Stimulated activated CD4-positive, alpha-beta T cell treated with anti-CD3 and anti-CD28 coated beads, Interleukin-4, amount 100 ng/mL, for 24 hours (primary cell): Measurements from ENCODE around the gene PGA4.
"Not testable (repeated sequence)": the region's sequence is repeated elsewhere in the genome, so short reads cannot be mapped to it uniquely, and the experiment has no call there.

Experiments
- DNase-seq: peaks from one replicate; pipeline ENCODE4 v3.0.0-alpha.2; 2020

PGA4 gene

DNA sequence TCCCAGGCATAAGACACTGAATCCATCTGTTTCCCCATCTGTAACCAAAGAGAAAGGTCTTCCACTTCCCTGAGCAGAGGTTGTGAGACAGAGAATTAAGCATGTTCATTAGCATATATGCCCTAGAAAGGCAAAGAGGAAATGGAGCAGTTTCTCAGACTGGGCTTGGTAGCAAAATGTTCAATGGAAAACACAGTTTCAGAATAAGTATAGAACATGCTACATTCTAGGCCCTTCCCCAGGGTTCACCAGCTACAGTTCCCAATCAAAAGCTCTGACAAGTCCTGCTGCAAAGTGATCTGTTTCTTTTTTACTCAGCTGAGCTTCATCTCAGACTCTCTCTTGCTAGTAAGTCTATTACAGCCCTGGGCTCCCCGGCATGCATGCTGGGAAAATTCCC, 30.2 kb downstream of the PGA4 start:
- DNase-seq = not testable (repeated sequence)

DNA sequence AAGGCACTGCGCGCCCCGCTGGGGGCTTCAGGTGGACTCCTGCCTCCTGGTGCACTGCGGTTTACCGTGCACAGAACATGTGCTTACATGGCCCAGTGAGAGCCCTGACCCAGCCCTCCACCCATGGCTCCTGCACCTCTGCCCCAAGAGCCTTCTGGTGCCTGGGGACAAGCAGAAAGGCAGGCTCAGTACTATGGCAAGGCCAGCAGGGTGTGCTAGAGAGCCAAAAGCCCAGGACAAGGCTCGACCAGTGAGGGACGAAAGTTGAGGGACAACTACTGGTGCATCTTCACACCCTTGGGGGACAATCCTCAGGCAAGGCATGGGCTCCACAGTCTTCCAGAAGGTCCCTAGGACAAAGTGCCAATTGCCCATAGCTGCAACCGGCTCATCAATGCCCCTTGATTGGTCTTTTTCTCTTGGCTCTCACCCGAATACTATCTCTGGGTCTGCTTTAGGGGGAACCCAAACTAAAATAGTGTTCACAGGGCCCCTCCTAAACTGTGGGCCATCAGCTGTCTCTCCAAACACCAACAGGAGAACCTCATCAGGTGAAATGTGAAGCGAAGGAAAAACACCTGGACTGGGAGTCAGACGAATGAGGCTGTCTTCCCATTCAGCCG, 32.4 kb downstream of the PGA4 start:
- DNase-seq = peak; percentile 66

DNA sequence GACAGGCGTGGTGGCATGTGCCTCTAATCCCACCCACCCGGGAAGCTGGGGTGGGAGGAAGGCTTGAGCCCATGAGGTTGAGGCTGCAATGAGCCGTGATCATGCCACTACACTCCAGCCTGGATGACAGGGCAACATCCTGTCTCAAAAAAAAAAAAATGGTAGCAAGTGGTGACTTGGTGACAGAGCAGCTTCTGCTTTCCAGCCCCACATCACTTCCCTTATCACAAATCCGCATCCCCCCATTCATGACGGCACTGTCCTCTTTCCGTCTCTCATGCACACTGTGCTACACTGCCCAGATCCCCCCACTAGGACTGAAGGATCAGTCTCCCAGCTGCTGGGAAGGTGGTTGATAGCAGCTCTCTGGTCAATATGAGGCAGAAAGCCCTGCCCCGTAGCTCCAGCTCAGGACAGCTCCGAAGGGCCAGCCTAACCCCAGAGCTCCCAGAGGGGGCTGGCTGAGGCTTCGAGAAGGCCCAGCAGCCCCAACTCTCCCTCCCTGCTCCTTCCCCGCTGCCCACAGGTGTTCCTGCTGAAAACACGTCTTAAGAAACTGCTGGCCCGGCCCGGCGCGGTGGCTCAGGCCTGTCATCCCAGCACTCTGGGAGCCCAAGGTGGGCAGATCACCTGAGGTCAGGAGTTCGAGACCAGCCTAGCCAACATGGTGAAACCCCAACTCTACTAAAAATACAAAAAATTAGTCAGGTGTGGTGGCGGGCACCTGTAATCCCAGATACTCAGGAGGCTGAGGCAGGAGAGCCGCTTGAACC, 34.7 kb downstream of the PGA4 start:
- no peak for DNase-seq

DNA sequence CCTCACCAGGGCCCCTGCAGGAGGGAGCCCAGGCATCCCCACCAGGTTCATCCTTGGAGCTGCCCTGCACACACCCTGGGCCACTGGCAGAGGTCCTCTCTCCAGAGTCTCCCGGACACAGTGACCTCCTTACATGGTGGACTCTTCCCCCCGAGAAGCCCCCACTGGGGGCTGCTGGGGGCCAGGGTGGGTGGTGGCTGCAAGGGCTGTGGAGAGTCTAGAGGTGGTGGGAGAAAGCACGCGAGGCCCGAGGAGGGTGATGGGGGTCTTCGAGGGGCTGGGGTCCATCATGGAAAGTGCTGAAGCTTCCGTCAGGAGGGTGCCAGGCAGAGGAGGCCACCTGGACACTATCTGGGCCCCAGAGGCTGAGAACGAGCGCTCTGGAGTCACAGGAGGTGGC, 36.4 kb downstream of the PGA4 start:
- no peak for DNase-seq

DNA sequence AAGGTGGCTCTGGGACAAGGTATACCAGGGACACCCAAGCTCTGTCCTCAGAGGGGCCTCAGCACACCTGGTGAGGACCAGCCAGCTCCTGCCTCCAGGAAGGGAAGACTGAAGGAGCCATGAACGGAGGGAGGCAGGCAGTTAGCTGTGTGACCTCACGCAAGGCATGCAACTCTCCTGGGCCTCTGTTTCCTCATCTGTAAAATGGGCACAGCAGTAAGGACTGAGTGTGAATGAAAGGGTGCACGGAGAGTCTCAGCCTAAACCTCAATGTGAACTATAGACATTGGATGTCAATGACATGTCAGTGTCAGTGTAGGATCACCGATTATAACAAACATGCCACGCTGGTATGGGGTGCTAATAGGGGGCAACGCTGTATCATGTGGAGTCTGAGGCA, 37.2 kb downstream of the PGA4 start:
- no peak for DNase-seq

DNA sequence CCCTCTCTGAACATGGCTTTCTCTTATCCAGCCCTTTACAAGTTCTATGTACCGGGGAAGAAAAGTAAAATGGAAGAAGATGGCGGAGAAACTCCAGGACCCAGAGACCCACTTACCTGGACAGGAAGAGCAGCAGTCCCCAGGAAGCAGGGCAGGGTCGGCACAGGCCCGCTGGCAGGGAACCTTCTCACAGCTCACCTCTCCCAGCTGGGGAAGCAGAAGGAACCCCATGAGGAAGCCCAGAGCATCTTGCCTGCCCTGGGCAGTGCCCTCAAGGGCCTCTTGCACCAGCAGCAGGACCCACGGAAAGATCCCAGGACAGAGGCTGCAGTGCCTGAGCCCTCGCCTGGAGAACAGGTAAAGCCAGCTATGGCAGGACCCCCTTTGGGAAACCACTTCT, 42.2 kb downstream of the PGA4 start:
- DNase-seq = no peak

DNA sequence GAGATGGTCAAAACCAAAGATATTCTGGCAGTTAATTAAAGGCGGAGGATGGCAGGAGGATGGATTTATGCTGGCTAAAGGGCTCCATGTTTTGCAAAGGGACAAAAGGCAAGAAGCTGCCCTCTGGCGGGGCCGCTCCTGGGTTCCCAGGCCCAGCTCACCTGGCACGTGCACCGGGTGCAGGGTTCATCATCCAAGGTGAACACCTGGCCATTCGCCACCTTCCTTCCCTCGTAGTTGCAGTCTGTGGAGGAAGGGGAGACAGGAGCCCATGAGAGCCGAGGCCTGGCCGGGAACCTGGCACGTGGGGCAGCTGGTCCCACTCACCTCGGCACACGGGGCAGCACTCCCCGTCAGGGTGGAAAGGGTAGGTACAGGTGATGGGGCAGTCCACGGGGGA, 42.6 kb downstream of the PGA4 start:
- DNase-seq = no peak

DNA sequence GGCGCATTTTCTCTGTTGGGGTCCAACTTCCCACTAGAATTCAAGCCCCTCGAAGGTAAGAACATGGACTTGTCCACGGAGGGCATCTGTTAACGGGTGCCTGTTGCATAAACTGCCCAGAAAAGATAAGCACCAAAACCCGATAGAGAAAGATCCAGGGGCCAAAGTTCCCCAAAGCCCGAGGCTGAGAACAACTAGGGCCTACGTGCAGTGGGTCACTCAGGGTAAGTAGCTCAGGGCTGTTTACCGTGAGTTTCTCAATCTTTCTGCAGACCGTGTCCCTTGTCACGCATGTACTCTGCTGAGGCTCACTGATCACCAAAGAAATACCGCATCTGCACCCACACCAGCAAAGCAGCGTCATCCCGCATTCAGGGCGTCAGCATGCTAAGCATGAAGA, 43.2 kb downstream of the PGA4 start:
- DNase-seq = no peak

DNA sequence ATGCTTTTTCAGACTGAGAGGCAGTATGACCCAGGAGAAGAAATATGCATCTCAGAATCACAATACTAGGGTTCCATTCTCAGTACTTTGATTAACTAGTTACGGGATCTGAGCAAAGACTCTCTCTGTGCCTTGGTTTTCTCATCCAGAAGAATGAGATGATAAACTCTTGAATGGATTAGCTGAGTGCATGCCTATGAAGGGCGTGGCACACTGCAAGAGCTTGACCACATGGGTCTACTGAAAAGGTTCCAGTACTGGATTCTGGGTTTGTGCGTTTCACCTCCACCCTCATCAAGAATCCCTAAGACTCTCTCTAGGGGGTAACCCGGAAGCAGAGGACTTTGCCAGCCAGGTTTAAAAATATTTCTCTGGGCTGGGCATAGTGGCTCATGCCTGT, 44.5 kb downstream of the PGA4 start:
- no peak for DNase-seq

DNA sequence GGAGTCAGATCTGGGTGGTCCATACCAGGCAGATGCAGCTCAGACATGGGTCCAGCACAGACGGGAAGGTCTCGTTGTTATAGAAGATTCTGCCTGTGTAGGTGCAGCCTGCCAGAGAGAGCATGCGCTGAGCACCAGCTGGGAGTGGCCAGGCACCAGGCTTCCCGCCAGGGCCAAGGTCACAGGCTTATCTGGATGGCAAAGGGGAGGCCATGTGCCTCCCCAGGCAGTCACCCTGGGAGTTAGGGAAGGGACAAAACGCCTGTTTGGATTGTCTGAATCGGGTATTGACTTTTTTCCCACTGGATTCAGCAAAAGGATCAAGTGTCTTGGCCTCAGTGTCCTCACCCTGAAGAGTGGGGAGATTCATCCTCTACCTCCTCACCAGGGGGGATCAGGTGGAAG, 45.3 kb downstream of the PGA4 start:
- DNase-seq = no peak

DNA sequence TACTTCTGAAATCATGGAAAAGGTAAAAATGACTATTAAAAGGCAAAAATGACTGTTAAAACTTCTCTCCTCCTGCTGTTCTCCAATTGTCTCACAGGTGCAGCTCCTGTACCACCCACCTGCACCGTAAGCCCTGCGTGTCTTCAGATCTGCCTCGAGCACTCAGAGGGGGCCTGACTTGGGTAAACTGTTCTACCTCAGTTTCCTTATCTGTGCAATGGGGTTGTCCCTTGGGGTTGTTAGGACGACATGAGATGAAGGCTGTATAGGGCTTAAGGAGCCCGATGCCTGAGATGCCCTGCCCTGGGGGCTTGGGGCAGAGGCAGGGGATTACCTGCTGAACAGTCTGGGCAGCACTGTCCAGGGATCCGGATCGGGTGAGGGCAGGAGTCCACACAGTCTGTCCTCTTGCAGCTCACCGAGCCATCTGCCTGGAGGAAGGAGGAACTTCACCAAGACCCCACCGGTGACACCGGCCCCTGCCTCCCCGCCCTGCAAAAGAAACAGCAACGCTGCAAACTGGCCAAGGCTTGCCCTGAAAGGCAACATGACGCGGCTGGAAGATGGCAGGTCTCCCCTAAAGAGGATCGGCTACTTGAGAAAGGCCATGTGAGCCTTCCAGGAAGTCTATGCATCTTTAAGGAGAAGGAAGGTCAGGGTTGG, 46.6 kb downstream of the PGA4 start:
- no peak for DNase-seq

DNA sequence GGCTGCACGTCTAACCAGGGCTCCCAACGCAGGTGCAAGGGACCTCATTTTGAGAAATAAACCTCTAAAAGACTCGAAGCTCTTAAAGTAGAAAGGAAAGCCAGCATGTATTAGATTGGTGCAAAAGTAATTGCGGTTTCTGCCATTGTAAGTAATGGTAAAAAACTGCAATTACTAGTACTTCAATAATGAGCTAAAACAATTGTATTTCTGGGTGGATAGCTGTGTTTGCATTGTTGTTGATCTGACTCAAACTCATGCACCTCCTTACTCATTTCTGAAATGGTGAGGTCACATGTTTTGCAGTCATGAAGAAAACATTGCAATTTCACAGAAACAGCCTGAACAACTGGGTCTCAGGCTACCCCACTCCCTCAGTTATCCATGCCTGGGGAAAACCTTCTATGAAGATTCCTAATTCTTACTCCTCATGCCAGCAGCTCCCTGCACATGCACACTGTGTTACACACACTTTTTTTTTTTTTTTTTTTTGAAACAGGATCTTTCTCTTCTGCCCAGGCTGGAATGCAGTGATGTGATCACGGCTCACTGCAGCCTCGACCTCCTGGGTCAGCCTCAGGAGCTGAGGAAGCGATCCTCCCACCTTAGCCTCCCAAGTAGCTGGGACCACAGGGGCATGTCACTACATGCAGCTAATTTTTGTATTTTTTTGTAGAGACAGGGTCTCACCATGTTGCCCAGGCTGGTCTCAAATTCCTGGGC, 48.4 kb downstream of the PGA4 start:
- no peak for DNase-seq

DNA sequence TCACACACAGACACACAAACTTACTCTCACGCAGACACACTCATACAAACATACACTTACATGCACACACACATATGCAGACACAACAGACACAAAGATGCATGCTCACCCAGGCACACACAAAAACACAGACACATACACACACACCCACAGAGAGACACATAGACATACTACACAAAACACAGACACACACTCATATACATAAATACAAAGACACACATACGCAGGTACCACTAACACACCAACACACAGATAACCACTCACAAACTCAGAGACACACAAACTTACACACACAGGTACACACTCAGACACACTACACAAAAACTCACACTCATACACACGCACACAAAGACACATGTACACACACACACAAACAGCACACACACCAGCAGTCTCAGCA, 50.6 kb downstream of the PGA4 start:
- DNase-seq = no peak

DNA sequence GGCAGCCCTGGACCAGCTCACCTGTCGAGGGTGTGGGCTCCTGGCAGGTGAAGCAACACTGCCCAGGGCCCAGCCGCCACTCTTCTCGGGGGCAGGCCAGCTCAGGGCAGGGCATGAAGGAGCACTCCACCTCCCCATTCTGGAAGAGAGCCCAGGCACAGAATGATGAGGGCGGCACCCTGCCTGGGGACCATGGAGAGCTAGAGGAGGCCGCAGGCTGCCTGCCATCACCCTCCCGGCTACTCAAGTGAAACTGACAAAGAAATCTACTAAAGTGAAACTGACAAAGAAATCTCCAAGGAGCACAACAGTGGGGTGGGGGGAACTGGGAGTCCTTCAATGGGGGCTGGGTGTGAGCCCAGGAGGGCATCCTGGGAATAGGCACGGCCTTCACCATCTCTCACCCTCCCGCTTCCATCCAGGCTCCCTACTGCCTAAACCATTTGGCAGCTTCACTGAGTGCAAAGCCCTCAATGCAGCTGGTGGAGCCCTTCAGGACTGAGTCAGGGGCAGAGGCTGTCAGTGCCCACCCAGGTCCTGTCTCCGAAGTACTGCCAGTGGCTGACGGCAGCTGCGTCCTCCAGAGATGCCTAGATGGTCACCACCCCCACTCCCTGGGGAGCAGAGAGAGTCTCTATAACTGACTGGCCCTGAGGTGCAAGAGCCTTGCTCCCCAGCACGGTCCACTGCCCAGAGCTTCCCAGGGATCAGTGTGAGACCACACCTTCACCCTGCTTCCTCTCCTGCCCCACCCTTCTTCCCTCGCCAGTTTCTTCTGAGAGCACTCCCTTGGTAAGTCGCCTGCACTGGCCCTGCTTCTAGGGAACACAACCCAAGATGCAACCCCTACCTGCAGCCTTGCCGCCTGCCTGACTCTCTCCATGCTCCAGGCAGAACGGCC, 51.3 kb downstream of the PGA4 start:
- no peak for DNase-seq

DNA sequence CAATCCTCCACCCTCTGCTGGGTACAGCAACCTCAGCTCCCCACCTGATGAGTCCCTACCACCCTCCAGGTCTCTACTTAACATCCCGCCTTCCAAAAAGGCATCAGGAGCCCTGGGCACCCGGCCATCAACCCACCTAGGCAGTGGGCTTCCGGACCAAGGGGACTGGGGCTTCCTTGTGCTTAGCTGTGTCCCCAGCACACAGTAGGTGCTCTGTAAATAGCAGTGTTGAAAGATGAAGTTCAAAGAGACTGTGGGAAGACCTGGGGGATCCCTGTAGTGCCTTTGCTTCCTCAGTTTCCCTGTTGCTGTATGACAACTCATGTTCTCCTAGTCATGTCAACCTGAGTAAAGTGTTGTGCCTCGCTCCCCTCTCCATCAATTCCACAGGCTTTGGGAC, 51.9 kb downstream of the PGA4 start:
- DNase-seq = no peak

DNA sequence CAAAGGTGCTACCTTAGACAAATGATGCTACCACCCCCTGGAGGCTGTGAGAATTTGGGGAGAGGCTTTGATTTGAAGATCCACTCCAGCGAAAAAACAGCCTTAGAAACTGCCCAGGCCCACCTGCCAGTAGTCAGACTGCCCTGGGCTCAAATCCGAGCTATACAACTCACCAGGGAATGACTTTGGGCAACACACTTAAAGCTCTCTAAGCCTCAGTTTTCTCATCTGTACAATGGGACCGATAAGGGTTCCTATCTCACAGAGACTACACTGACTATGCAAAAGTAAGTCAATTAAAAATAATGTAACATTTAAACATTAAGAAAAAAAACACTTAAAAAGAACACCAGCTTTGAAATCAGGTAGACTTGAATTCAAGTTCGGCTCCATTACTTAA, 53.0 kb downstream of the PGA4 start:
- no peak for DNase-seq

DNA sequence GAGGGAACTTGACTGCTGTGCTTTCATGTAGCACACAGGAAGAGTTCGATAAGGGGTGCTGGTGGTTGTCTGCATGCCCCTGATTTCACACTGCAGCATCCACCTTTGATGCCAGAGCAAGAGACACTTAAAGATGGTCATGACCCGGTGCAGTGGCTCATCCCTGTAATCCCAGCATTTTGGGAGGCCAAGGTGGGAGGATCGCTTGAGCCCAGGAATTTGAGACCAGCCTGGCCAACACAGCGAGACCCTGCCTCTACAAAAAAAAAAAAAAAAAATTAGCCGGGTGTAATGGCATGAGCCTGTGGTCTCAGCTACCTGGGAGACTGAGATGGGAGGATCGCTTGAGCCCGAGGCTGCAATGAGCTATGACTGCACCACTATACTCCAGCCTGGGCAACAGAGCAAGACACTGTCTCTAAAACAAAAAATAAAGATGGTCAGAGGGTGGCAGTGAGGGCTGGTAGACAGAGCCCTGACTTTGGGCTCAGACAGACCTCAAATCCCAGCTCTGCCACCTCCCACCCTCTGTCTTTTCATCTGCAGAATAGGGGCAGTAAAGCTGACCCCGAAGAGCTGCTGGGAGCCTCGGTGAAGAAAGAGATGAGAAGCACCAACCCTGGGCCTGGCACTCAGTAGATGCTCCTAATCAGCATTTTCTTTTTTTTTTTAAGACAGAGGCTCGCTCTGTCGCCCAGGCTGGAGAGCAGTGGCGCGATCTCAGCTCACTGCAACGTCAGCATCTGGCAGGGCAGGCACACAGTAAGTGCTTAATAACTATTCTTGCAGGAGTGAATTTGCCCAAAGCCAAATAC, 55.2 kb downstream of the PGA4 start:
- DNase-seq = no peak

DNA sequence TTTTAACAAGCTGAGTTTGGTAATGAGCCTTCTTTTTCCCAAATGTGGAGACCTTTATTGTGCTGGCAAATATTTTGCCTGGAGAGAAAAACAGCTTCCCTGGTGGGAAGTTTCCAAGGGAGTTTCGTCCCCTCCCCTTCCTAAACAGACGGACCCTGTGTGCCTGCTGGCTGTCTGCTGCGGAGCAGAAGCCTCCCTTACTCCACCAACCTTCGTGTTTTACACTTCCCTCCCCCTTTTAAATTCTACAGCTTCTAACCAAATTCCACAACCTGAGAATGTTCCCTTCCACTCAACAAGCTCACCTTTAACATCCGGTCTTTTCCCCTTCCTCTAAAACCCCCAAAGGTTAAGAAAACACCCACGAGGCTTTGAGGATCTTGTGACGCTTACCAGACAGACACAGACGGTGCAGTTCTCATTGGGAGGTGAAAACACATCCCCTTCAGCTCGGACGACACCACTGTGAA, 55.9 kb downstream of the PGA4 start:
- no peak for DNase-seq

DNA sequence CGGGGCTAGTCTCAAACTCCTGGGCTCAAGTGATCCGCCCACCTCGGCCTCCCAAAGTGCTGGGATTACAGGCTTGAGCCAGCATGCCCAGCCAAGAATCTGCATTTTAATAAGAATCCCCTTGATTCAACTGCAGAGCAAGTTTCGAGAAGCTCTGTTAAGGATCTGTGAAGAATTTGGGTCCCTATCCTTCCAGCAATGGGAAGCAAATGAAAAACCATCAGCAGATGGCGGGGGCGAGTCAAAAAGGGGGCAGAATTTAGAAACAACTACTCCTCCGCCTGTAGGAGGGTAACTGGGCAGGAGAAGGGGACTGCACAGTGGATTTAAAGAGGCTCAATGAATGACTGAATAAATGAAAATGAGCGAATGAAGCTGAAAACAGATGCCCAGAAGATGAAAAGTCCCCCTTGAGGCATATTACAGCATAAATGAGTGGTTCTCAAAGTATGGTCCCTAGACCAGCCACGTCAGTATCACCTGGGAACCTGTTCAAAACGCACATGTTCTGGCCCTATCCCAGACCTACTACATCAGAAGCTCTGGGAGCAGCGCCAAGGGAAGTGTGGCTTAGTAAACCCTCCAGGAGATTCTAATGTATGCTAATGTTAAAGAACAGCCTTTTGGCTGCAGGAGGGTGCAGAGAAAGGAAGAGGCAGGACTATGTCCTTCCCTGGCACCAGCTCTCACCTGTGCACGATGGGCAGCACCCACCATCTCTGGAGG, 58.0 kb downstream of the PGA4 start:
- DNase-seq = no peak

DNA sequence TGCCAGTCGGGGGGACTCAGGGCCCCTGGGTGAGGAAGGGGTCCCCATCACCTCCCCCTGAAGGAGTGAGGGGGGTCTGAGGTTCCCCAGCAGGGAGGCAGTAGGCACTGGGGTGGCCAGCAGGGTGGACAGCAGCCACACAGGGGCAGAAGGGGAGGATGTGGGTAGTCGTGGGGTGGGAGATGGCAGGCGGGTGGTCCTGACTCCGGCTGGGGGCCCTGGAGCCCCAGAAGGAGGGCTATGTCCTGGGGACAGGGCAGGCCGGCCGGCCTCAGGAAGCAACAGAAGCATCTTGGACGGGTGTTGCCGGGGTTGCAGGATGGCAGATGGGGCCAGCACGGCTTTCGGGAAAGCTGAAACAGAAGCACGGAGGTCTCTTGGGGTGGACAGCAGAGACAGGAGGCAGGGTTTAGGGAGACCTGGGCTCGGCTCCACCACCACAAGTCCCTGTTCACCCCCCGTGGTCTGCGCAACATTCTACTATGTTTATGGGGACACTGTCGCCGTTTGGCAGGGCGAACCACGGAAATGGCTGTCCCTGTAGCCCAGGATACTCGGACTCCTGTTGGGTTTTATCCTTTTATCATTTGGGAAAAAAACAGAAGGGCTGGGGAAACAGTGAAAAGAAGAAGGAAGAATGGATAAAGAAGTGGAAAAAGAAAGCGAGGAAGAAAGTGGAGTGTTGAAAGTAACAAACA, 58.9 kb downstream of the PGA4 start:
- DNase-seq = no peak
